OCI-LY3 (cell line): Measurements from ENCODE around the gene ZSCAN29.
"Not testable (repeated sequence)": the region's sequence is repeated elsewhere in the genome, so short reads cannot be mapped to it uniquely, and the experiment has no call there.

ENCODE experiments used
- H2AFZ ChIP-seq: fragments of 200-600, 300-600 bp; shearing (Covaris generic); 2 replicates; pipeline ENCODE4 v1.6.0; 2014; ENCODE audit warnings: antibody characterized with exemption, low read depth, low read length
- H3K27ac ChIP-seq: fragments of 200-600, 300-600 bp; sonication (generic); 2 replicates; pipeline ENCODE4 v1.5.1; 2014; ENCODE audit warnings: mild to moderate bottlenecking, low read length, moderate library complexity, mixed read lengths
- H3K27me3 ChIP-seq: fragments of 200-600, 300-600 bp; sonication (generic); 2 replicates; pipeline ENCODE4 v1.6.1; 2014; ENCODE audit warnings: low read depth, low read length, mixed read lengths
- H3K36me3 ChIP-seq: fragments of 200-600, 300-600 bp; sonication (generic); replicated peaks from 2 replicates; pipeline ENCODE3; 2014; ENCODE audit warnings: low read depth, low read length, mixed read lengths
- H3K4me1 ChIP-seq: fragments of 300-600, 200-600 bp; sonication (generic); 2 replicates; pipeline ENCODE4 v1.6.1; 2014; ENCODE audit warnings: low read length, mixed read lengths
- H3K4me2 ChIP-seq: fragments of 200-600, 300-600 bp; sonication (generic); 2 replicates; pipeline ENCODE4 v1.6.1; 2014; ENCODE audit warnings: low read length, mixed read lengths
- H3K4me3 ChIP-seq: fragments of 300-600, 200-600 bp; sonication (generic); 2 replicates; pipeline ENCODE4 v1.5.1; 2014; ENCODE audit warnings: antibody characterized with exemption, mild to moderate bottlenecking, low read length, moderate library complexity
- H3K79me2 ChIP-seq: fragments of 300-600, 200-600 bp; shearing (Covaris generic); 2 replicates; pipeline ENCODE4 v1.6.1; 2014; ENCODE audit warnings: mild to moderate bottlenecking, low read length, mixed read lengths
- H3K9ac ChIP-seq: fragments of 300-600, 200-600 bp; shearing (Covaris generic); 2 replicates; pipeline ENCODE4 v1.6.0; 2014; ENCODE audit warnings: mild to moderate bottlenecking, low read length, moderate library complexity
- H3K9me3 ChIP-seq: fragments of 200-600, 300-600 bp; shearing (Covaris generic); 2 replicates; pipeline ENCODE4 v1.6.1; 2014; ENCODE audit warnings: low read length, mixed read lengths; ENCODE audit not compliant: insufficient read depth
- H4K20me1 ChIP-seq: fragments of 200-600, 300-600 bp; sonication (generic); 2 replicates; pipeline ENCODE4 v1.6.1; 2016; ENCODE audit warnings: low read length, mixed read lengths; ENCODE audit not compliant: insufficient read depth
- CTCF ChIP-seq: fragments of 200-600, 300-600 bp; sonication (generic); IDR thresholded peaks from 2 replicates; pipeline ENCODE4 v1.5.1; 2014; ENCODE audit warnings: antibody characterized with exemption, low read length, low read depth
- EZH2phosphoT487 ChIP-seq: fragments of 200-600 bp; shearing (Covaris generic); IDR thresholded peaks from 2 replicates; pipeline ENCODE4 v1.6.1; 2018; ENCODE audit warnings: antibody characterized with exemption, mixed run types, low read depth

Gene ZSCAN29

DNA sequence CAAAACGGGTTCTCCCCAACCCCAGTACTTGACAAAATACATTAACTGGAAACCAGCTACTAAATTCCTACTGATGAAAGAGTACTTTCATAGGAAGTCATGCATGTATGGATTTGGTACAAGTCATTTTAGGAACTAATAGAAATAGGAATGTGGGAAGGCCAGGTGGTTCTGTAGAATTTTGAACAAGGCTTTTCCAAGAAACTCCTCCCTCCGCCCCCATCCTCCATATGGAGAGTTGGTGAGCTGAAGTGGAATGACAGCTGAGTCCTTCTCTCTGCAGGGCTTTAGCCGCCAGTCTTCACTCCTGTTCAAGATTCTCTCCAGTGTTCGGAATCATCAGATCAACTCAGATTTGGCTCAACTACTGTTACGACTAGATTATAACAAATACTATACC lies 33.3 kb upstream of the ZSCAN29 start:
- no peaks in the 10 kb centered on the region for H3K79me2 ChIP-seq
- H3K4me2 ChIP-seq = no peak overlapping the region
- no peaks in the 10 kb centered on the region for H3K4me1 ChIP-seq
- H3K36me3 ChIP-seq = peaks cover 57% of the 10 kb centered on the region
- TF ChIP-seq EZH2phosphoT487 = no peak
- no peak for TF ChIP-seq CTCF
- H3K27me3 ChIP-seq = no peaks in the 10 kb centered on the region
- no peaks in the 10 kb centered on the region for H4K20me1 ChIP-seq
- H3K27ac ChIP-seq = no peak overlapping the region
- H3K9me3 ChIP-seq = no peaks in the 10 kb centered on the region
- H2AFZ ChIP-seq = no peak overlapping the region
- no peak overlapping the region for H3K4me3 ChIP-seq
- no peak overlapping the region for H3K9ac ChIP-seq

DNA sequence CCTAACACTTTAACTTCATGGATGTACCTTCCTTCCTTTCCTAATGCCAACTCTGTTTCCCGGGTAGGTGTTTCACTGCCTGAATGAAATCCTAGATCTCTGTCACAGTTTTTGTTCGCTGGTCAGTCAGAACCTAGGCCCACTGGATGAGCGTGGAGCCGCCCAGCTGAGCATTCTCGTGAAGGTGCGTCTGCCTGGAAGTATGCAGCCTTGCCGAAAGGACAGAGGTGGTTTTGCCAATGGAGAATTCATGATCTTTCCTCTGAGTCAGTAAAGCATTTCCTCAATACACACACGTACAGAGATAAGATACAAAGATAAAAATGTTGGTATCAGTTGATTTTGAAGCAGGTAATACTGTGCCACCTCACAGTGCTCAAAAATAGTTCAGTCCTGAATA lies 32.8 kb upstream of the ZSCAN29 start:
- Histone ChIP-seq H3K4me3 (no peak overlapping the region), H3K27ac (no peak overlapping the region), H2AFZ (no peak overlapping the region), H3K9ac (no peak overlapping the region), H3K79me2 (no peaks in the 10 kb centered on the region), H3K36me3 (peaks cover 57% of the 10 kb centered on the region), H3K9me3 (no peaks in the 10 kb centered on the region), H3K4me1 (no peaks in the 10 kb centered on the region), H3K4me2 (no peak overlapping the region), H3K27me3 (no peaks in the 10 kb centered on the region), H4K20me1 (no peaks in the 10 kb centered on the region)
- TF ChIP-seq EZH2phosphoT487 = no peak
- TF ChIP-seq CTCF = no peak

GRCh38 chr15:43402255-43402654 lies 31.4 kb upstream of the ZSCAN29 start:
- Histone ChIP-seq H3K36me3 (peaks cover 59% of the 10 kb centered on the region), H3K4me1 (no peaks in the 10 kb centered on the region), H3K27me3 (no peaks in the 10 kb centered on the region), H3K27ac (no peak overlapping the region), H3K9me3 (no peaks in the 10 kb centered on the region), H4K20me1 (no peaks in the 10 kb centered on the region), H2AFZ (no peak overlapping the region), H3K4me2 (no peak overlapping the region), H3K4me3 (no peak overlapping the region), H3K79me2 (no peaks in the 10 kb centered on the region), H3K9ac (no peak overlapping the region)
- no peak for TF ChIP-seq CTCF
- TF ChIP-seq EZH2phosphoT487 = no peak

- H2AFZ ChIP-seq, H3K4me2 ChIP-seq, H3K4me1 ChIP-seq, H3K9ac ChIP-seq, H3K79me2 ChIP-seq, H3K27ac ChIP-seq, H3K4me3 ChIP-seq, H4K20me1 ChIP-seq, H3K9me3 ChIP-seq, H3K27me3 ChIP-seq: not testable (repeated sequence)
- peaks cover 46% of the 10 kb centered on the region for H3K36me3 ChIP-seq
These were observed 22.7 kb upstream of the ZSCAN29 start for GRCh38 chr15:43393592-43393991.

DNA sequence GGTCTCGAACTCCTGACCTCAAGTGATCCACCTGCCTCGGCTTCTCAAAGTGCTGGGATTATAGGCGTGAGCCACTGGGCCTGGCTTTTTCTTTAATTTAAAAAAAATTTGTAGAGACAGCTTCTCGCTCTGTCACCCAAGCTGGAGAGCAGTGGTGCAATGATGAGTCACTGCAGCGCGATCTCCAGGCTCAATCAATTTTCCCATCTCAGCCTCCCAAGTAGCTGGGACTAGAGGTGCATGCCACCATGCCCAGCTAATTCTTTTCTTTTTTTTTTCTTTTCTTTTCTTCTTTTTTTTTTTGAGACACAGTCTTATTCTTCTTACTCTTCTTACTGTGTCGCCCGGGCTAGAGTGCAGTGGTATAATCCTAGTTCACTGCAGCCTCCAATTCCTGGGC lies 19.9 kb upstream of the ZSCAN29 start:
- H3K36me3 ChIP-seq = peaks cover 35% of the 10 kb centered on the region
- no peaks in the 10 kb centered on the region for H3K79me2 ChIP-seq
- TF ChIP-seq EZH2phosphoT487 (no peak), CTCF (no peak)
- H3K27ac ChIP-seq = no peak overlapping the region
- no peaks in the 10 kb centered on the region for H3K27me3 ChIP-seq
- no peak overlapping the region for H3K4me3 ChIP-seq
- H3K9ac ChIP-seq = no peak overlapping the region
- H2AFZ ChIP-seq = no peak overlapping the region
- H3K4me1 ChIP-seq = no peaks in the 10 kb centered on the region
- H3K4me2 ChIP-seq = no peak overlapping the region
- no peaks in the 10 kb centered on the region for H3K9me3 ChIP-seq
- no peaks in the 10 kb centered on the region for H4K20me1 ChIP-seq
